Vagina (tissue), 2 donors: Measurements from ENCODE around the gene BID.

Source experiments
- CTCF ChIP-seq, 3 experiments: fragments of 450-650 bp in 2 of 3; fragments of 200-600 bp in 1 of 3; sonication (generic) in 1 of 3; IDR thresholded peaks; one replicate each; pipeline ENCODE4 v1.5.1; 2017 to 2019; ENCODE audit warnings: antibody characterized with exemption in 3 of 3, mild to moderate bottlenecking in 2 of 3, moderate library complexity in 2 of 3
- POLR2A ChIP-seq, 2 donors: fragments of 450-650 bp; IDR thresholded peaks; one replicate each; pipeline ENCODE4 v1.6.1; 2017; ENCODE audit warnings: antibody characterized with exemption in 2 of 2, mild to moderate bottlenecking in 2 of 2, moderate library complexity in 2 of 2

GRCh38 chr22:17817079-17817478, 42.8 kb upstream of the BID start:
- TF ChIP-seq POLR2A (IDR thresholded peaks at IDR 0.05) = no peak
- no peak for TF ChIP-seq CTCF (IDR thresholded peaks at IDR 0.05)
